Hepatocyte (in vitro differentiated cells): ENCODE results near the gene MEIS2.

Source experiments
- CTCF ChIP-seq: fragments of 200-600 bp; sonication (generic); IDR thresholded peaks from 2 replicates; pipeline ENCODE4 v1.5.1; 2016; ENCODE audit warnings: antibody characterized with exemption, mild to moderate bottlenecking; ENCODE audit not compliant: poor library complexity
- EZH2 ChIP-seq: fragments of 200-600 bp; sonication (generic); IDR thresholded peaks from 2 replicates; pipeline ENCODE4 v1.6.1; 2016; ENCODE audit warnings: antibody characterized with exemption, mild to moderate bottlenecking, borderline replicate concordance

GRCh38 chr15:37056177-37057121 lies 43.9 kb downstream of the MEIS2 start:
- no peak for TF ChIP-seq CTCF
- no peak for TF ChIP-seq EZH2
